Uterine smooth muscle cell (primary cell): Measurements from ENCODE around the gene IL1RAPL1. TPM values are rescaled to one million over a fixed set of nuclear protein-coding genes. Genes with fewer than 3 reads are reported as not detected.

Experiments used
- total RNA-seq: library from RNA; depleted of rRNA; stranded (reverse); fragments of >200 nt; gene quantifications from 2 replicates; pipeline ENCODE4 v1.2.3, GENCODE V29; 2014

IL1RAPL1 gene
- 5.2 and 11.5 TPM in 2 replicates for total RNA-seq

DNA sequence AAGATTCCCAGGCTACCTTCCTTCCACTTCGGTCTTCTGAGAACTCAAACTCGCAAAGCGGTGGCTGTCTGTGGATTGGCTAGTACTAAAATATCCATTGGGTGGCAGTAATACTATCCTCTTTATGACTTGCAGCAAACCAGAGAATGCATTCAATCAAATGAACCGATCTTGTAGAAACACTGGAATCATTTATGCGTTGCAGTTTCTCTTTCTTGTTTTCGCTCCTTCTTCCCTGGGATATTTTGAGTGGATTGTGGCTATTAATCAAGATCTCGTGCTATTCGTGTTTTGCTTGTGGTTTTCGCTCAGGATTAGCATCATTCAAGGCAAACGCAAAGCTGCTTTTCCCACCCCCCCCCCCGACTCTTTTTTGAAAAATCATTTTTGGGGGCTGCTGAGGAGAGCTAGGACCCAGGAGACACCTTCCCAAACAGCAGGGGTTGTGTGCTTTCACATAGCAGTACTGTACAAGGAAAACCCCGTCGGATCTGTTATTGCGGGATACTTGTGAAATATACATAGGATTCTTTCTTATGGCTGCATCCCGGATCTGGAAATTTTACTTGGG is at the start of gene IL1RAPL1:
Gene IL1RAPL1 (plus strand): TSS at position 466 of the 571 bp plus-strand sequence.

